AG04449 (cell line): ENCODE results near the gene IQSEC2.

Source experiments
- CTCF ChIA-PET: fragments of 350-600 bp; formaldehyde crosslinking; extraction: SDS; loops from one replicate; lab custom pipeline; 2021; ENCODE audit warnings: antibody characterized with exemption; lab: Yijun Ruan, JAX
- POLR2A ChIA-PET: fragments of 400-600, 350-600 bp; formaldehyde crosslinking; extraction: SDS; loops from one replicate; lab custom pipeline; 2020; ENCODE audit warnings: antibody characterized with exemption, inconsistent platforms; lab: Yijun Ruan, JAX
- DNase-seq: peaks from one replicate; pipeline ENCODE4 v3.0.0-alpha.2; 2010; ENCODE audit warnings: low read depth, low spot score
- H3K4me3 ChIP-seq: 2 replicates; pipeline ENCODE4 v1.5.1; 2011; ENCODE audit warnings: low read depth, mild to moderate bottlenecking, control low read depth, low read length
- TF ChIP-seq, protein P1 (sequence below): IDR thresholded peaks from one replicate; pipeline ENCODE4 v1.5.1; 2011; ENCODE audit warnings: mild to moderate bottlenecking, moderate library complexity, low read length, control low read depth, inconsistent platforms; ENCODE audit not compliant: insufficient read depth; ENCODE audit errors: missing control alignments

IQSEC2 gene

DNA sequence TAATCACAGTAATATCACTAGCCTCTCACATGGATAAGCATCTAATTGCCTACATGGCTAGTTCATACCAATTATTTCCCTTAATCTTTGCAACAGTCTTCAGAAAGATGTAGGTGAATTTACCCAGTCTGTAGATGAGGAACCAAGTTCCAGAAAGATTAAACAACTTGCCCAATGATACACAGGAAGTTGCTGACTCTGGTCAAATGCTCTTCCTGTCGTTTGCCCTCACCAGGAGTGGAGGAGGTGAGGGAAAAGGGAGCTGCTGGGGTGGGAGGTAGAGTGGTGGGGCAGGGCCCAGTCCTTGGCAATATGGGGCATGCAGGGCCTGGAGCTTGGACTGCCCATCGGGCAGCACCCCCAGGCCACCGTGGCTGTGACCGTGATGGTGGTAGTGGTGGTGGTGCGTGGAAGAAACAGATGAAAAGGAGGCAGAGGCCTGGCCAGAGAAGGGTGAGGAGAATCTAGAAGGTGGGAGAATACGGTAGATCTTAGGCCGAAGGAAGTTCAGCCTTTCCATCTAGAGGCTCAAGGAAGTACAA is 54.1 kb downstream of the IQSEC2 start:
- DNase-seq, result no peak
- ChIA-PET CTCF (interaction anchor here (0.8 kb wide), 1 partner anchor 17 kb away, joined by 3 read pairs; no protein-coding TSS in a partner anchor), POLR2A (no interaction called here)
- H3K4me3 ChIP-seq, result no peak overlapping the region
- TF ChIP-seq, protein P1, sequence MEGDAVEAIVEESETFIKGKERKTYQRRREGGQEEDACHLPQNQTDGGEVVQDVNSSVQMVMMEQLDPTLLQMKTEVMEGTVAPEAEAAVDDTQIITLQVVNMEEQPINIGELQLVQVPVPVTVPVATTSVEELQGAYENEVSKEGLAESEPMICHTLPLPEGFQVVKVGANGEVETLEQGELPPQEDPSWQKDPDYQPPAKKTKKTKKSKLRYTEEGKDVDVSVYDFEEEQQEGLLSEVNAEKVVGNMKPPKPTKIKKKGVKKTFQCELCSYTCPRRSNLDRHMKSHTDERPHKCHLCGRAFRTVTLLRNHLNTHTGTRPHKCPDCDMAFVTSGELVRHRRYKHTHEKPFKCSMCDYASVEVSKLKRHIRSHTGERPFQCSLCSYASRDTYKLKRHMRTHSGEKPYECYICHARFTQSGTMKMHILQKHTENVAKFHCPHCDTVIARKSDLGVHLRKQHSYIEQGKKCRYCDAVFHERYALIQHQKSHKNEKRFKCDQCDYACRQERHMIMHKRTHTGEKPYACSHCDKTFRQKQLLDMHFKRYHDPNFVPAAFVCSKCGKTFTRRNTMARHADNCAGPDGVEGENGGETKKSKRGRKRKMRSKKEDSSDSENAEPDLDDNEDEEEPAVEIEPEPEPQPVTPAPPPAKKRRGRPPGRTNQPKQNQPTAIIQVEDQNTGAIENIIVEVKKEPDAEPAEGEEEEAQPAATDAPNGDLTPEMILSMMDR, result no peak

DNA sequence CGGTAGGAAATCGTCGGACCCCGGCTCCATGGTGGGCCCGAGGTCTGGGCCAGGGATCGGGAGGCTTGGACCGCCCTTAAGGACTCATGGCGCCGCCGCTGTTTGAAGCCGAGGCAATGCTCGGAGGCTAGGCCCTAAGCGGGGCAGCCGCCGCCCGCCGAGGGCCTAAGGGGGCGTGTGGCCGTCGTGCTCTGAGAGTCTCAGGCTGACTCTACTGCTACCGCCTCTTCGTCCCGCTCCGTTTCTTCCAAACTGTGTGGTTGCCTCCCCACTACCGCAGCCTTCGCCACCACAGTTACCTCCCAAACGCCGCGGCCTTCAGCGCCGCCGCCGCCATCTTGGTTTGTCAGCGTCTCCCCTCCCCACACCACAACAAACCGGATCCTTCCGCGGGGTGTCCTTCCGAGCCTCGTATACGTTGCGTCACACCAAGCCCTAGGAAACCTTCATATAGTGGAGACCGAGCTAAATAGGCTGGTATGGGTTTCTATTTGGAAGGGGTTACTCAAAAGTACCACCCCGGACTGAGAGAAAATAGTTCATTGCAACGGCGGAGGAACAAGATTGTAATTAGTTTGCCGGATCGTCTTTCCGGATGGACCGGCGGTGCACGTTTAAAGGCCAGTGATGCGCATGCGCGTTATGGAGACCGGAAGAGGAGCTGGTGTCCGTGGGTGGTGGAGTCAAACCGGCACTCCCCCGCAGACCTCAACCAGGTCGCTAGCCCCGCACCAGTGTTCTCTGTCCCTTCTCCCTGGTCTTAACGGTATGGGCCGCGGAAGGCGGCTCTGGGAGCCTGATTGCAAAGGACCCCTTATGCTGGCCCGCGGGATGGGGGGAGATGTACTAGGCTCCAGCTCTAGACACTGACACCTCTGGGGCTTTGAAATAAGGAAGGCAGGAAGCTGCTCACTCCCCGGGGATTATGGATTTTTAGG is 56.3 kb downstream of the IQSEC2 start, which contains the start of gene KDM5C:
TSS of gene KDM5C (minus strand) at position 348 of the 938 bp plus-strand sequence. CDS start at position 30, 318 bp downstream.
- CTCF ChIA-PET, result interaction anchor here (0.9 kb wide), 1 partner anchor 8 kb away, joined by 3 read pairs; no protein-coding TSS in a partner anchor
- TF ChIP-seq, protein P1, result no peak

DNA sequence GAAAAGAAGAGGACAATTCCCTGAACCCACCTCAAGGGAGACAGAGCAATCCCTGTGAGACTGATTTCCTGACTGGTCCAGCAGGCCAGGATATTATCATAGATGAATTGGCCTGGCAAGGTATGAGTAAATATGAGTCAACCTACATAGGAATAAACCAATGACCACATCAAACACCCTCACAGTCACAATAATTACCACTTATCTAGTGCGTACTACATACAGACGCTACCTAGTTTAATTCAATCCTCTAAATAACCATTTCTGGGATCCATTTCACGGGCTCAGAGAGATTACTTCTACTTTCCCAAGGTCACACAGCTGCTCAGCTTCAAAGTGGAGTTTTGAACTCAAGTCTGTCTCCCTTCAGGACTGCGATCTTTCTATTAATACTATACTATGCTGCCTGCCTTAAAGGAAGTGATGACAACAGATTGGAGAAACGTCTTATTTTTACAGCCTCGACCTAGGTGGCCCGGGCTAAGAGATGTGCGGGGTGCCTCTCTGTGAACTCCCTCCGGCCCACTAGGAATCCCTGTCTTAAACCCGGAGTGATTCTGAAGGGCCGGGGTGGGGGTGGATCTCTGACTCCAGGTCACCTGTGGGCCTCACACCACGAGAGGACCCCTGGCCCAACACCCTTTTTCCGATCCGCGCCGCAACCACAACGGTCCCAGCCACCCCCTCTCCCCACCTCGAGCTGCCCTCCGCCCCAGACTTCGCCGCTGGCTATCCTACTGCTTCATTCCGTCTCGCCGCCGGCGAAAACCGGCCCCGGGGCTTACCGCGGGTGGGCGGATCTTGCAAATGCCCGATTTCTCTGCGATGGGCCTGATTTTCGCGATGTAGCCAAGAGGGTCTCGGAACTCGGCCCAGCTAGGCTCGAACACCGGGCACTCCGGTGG is 57.2 kb downstream of the IQSEC2 start:
- TF ChIP-seq, protein P1, result no peak
- ChIA-PET CTCF (no interaction called here), POLR2A (no interaction called here)
- no peak for DNase-seq
- peak overlapping the region; percentile 73 for H3K4me3 ChIP-seq

More for the DNA sequence above, 56.3 kb downstream of the IQSEC2 start, which contains the start of gene KDM5C:
- POLR2A ChIA-PET, result interaction anchor here (0.6 to 1.0 kb wide), 5 partner anchors 12 to 198 kb away, joined by 3 read pairs; partner anchors contain the start of genes RIBC1 and SMC1A
- H3K4me3 ChIP-seq, result peak within 1 kb of the TSS; percentile 73
- peak; percentile 34 for DNase-seq

DNA sequence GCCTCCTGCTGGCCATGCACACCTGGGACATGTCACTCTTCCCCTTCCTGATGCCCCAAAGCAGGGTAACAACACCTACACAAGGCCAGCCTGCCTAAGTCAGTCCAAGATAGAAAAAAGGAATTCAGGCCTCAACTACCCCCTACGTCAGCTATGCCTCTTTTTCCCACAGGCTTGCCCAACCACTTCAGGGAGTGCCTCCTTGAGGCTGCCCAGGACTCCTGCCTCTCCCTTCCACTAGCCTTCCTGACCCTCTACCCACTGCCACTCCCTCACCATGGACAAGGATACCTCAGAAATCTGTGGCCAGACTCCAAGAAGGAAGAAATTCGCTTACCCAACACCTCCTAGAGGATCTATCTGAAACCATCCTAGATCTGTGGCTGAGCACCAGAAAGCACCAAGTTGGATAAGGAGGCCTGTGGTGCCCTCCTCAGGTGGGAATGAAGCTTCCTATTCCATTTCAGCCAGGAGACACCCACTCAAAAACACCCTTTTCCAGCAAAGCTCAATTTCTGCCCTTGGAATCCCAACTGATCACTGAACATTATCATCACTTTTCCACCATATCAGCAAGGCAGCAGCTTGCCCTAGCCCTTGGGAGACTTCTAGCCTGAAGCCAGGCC is 58.2 kb downstream of the IQSEC2 start:
- TF ChIP-seq, protein P1, result no peak
- H3K4me3 ChIP-seq, result peak overlapping the region; percentile 73
- ChIA-PET CTCF (interaction anchor here (0.7 kb wide), 1 partner anchor 152 kb away, joined by 3 read pairs; no protein-coding TSS in a partner anchor), POLR2A (no interaction called here)
- DNase-seq, result no peak
